ENCODE measurements around the gene MACROD2. TPM values are rescaled to one million over a fixed set of nuclear protein-coding genes. Genes with fewer than 3 reads are reported as not detected.

MACROD2 gene
- polyA plus RNA-seq, 6 donors from 2014 or later = 27.2 to 49.3 (median 36.4) TPM

- Mint-ChIP-seq H3K9me3 (peaks cover 0 to 11% (median 0%) of the 10 kb centered on the region in 7 donors), H3K27ac (no peak overlapping the region), H3K4me3 (no peak overlapping the region), H3K36me3 (peaks cover 0 to 3% of the 10 kb centered on the region in 2 donors), H3K4me1 (peaks cover 0 to 18% (median 5%) of the 10 kb centered on the region in 3 donors), H3K27me3 (peaks cover 5 to 15% (median 10%) of the 10 kb centered on the region in 3 donors)
- ATAC-seq (ENCODE audit: low read depth in 2 of 2) (no peak), DNase-seq (no peak)
Observed at GRCh38 chr20:15292405-15292804, 1297.1 kb downstream of the MACROD2 start.

- H3K4me1 Mint-ChIP-seq = peaks cover 3 to 12% (median 5%) of the 10 kb centered on the region in 3 donors
Observed at GRCh38 chr20:15296422-15296821, 1301.1 kb downstream of the MACROD2 start.

GRCh38 chr20:15297059-15297875 is 1302.0 kb downstream of the MACROD2 start:
- Mint-ChIP-seq H3K4me3 (no peak overlapping the region), H3K36me3 (peaks cover 0 to 3% of the 10 kb centered on the region in 2 donors), H3K9me3 (peaks cover 0 to 11% (median 0%) of the 10 kb centered on the region in 7 donors), H3K4me1 (peaks cover 0 to 5% (median 3%) of the 10 kb centered on the region in 3 donors), H3K27me3 (peaks cover 0 to 5% (median 0%) of the 10 kb centered on the region in 3 donors), H3K27ac (no peak overlapping the region)
- ATAC-seq (ENCODE audit: low read depth in 2 of 2) (no peak), DNase-seq (no peak)

More at GRCh38 chr20:15296422-15296821, 1301.1 kb downstream of the MACROD2 start:
- no peak overlapping the region for H3K4me3 Mint-ChIP-seq
- ATAC-seq (ENCODE audit: low read depth in 2 of 2) (no peak), DNase-seq (no peak)
- H3K27me3 Mint-ChIP-seq = peaks cover 0 to 5% (median 0%) of the 10 kb centered on the region in 3 donors
- H3K36me3 Mint-ChIP-seq = peaks cover 0 to 3% of the 10 kb centered on the region in 2 donors
- H3K9me3 Mint-ChIP-seq = peaks cover 0 to 11% (median 0%) of the 10 kb centered on the region in 7 donors
- H3K27ac Mint-ChIP-seq = no peak overlapping the region

- DNase-seq (no peak), ATAC-seq (ENCODE audit: low read depth in 2 of 2) (no peak)
- Mint-ChIP-seq H3K4me3 (peak overlapping the region in 1 of 8 donors; percentile 31), H3K4me1 (peaks cover 0 to 5% (median 3%) of the 10 kb centered on the region in 3 donors), H3K36me3 (peaks cover 0 to 6% of the 10 kb centered on the region in 2 donors), H3K9me3 (peaks cover 0 to 5% (median 0%) of the 10 kb centered on the region in 7 donors), H3K27ac (peak overlapping the region in 1 of 6 donors; percentile 23), H3K27me3 (peaks cover 0 to 12% (median 0%) of the 10 kb centered on the region in 3 donors)
Observed at GRCh38 chr20:15302075-15302474, 1306.8 kb downstream of the MACROD2 start.

GRCh38 chr20:15310361-15310760 is 1315.0 kb downstream of the MACROD2 start:
- DNase-seq (no peak), ATAC-seq (ENCODE audit: low read depth in 2 of 2) (no peak)
- peak overlapping the region in 1 of 8 donors; percentile 29 for H3K4me3 Mint-ChIP-seq
- peaks cover 0 to 5% of the 10 kb centered on the region in 2 donors for H3K36me3 Mint-ChIP-seq
- H3K27ac Mint-ChIP-seq = no peak overlapping the region
- H3K4me1 Mint-ChIP-seq = peaks cover 3 to 18% (median 13%) of the 10 kb centered on the region in 3 donors
- peaks cover 0 to 15% (median 5%) of the 10 kb centered on the region in 7 donors for H3K9me3 Mint-ChIP-seq
- no peaks in the 10 kb centered on the region for H3K27me3 Mint-ChIP-seq

- H3K4me3 Mint-ChIP-seq = peak overlapping the region in 2 of 8 donors; percentile 45 to 82
- H3K27ac Mint-ChIP-seq = peak overlapping the region; percentile 23 to 80 (median 53)
Observed at GRCh38 chr20:15316556-15316955, 1321.2 kb downstream of the MACROD2 start.

GRCh38 chr20:15317546-15318232 is 1322.4 kb downstream of the MACROD2 start:
- peak overlapping the region; percentile 67 to 82 (median 73) for H3K4me3 Mint-ChIP-seq
- DNase-seq (peak; percentile 55), ATAC-seq (ENCODE audit: low read depth in 2 of 2) (peak; percentile 72 to 75)
- H3K27me3 Mint-ChIP-seq = no peaks in the 10 kb centered on the region
- H3K27ac Mint-ChIP-seq = peak overlapping the region; percentile 62 to 90 (median 80)
- H3K36me3 Mint-ChIP-seq = peaks cover 0 to 9% of the 10 kb centered on the region in 2 donors
- H3K9me3 Mint-ChIP-seq = peaks cover 0 to 23% (median 11%) of the 10 kb centered on the region in 7 donors
- H3K4me1 Mint-ChIP-seq = peaks cover 11 to 72% (median 13%) of the 10 kb centered on the region in 3 donors

More at GRCh38 chr20:15316556-15316955, 1321.2 kb downstream of the MACROD2 start:
- no peak for ATAC-seq (ENCODE audit: low read depth in 2 of 2)
- DNase-seq = no peak
- Mint-ChIP-seq H3K36me3 (peaks cover 0 to 9% of the 10 kb centered on the region in 2 donors), H3K9me3 (peaks cover 0 to 23% (median 11%) of the 10 kb centered on the region in 7 donors), H3K4me1 (peaks cover 11 to 72% (median 13%) of the 10 kb centered on the region in 3 donors), H3K27me3 (no peaks in the 10 kb centered on the region)

GRCh38 chr20:15318682-15319081 is 1323.4 kb downstream of the MACROD2 start:
- Mint-ChIP-seq H3K4me1 (peaks cover 11 to 75% (median 13%) of the 10 kb centered on the region in 3 donors), H3K9me3 (peaks cover 0 to 23% (median 11%) of the 10 kb centered on the region in 7 donors), H3K27me3 (no peaks in the 10 kb centered on the region), H3K27ac (peak overlapping the region; percentile 41 to 90 (median 76)), H3K36me3 (peaks cover 0 to 9% of the 10 kb centered on the region in 2 donors), H3K4me3 (peak overlapping the region in 6 of 8 donors; percentile 36 to 82 (median 62))
- ATAC-seq (ENCODE audit: low read depth in 2 of 2) (no peak), DNase-seq (no peak)

- Mint-ChIP-seq H3K36me3 (peaks cover 0 to 9% of the 10 kb centered on the region in 2 donors), H3K9me3 (peaks cover 0 to 23% (median 11%) of the 10 kb centered on the region in 7 donors), H3K4me3 (peak overlapping the region in 3 of 8 donors; percentile 7 to 62 (median 22)), H3K4me1 (peaks cover 11 to 76% (median 13%) of the 10 kb centered on the region in 3 donors), H3K27ac (peak overlapping the region in 1 of 6 donors; percentile 85), H3K27me3 (no peaks in the 10 kb centered on the region)
- DNase-seq (no peak), ATAC-seq (ENCODE audit: low read depth in 2 of 2) (peak; percentile 42 to 53)
Observed at GRCh38 chr20:15319439-15319838, 1324.1 kb downstream of the MACROD2 start.

- Mint-ChIP-seq H3K36me3 (peaks cover 0 to 1% of the 10 kb centered on the region in 2 donors), H3K4me3 (peak overlapping the region in 2 of 8 donors; percentile 44 to 62), H3K27me3 (no peaks in the 10 kb centered on the region), H3K4me1 (peaks cover 7 to 61% (median 8%) of the 10 kb centered on the region in 3 donors), H3K27ac (peak overlapping the region in 2 of 6 donors; percentile 48 to 60), H3K9me3 (peaks cover 0 to 11% (median 1%) of the 10 kb centered on the region in 7 donors)
- ATAC-seq (ENCODE audit: low read depth in 2 of 2) = no peak
- DNase-seq = no peak
Observed at GRCh38 chr20:15320941-15321340, 1325.6 kb downstream of the MACROD2 start.

- peaks cover 3 to 9% (median 8%) of the 10 kb centered on the region in 3 donors for H3K27me3 Mint-ChIP-seq
- DNase-seq (no peak), ATAC-seq (ENCODE audit: low read depth in 2 of 2) (no peak)
- H3K4me3 Mint-ChIP-seq = no peak overlapping the region
- no peaks in the 10 kb centered on the region for H3K36me3 Mint-ChIP-seq
- H3K4me1 Mint-ChIP-seq = peaks cover 0 to 10% (median 0%) of the 10 kb centered on the region in 3 donors
- H3K27ac Mint-ChIP-seq = no peak overlapping the region
- peaks cover 0 to 4% (median 0%) of the 10 kb centered on the region in 7 donors for H3K9me3 Mint-ChIP-seq
Observed at GRCh38 chr20:15327123-15327522, 1331.8 kb downstream of the MACROD2 start.

GRCh38 chr20:15328084-15328483 is 1332.8 kb downstream of the MACROD2 start:
- Mint-ChIP-seq H3K4me1 (peaks cover 0 to 16% (median 6%) of the 10 kb centered on the region in 3 donors), H3K36me3 (no peaks in the 10 kb centered on the region), H3K27me3 (peaks cover 3 to 9% (median 8%) of the 10 kb centered on the region in 3 donors), H3K27ac (no peak overlapping the region), H3K9me3 (peaks cover 0 to 4% (median 0%) of the 10 kb centered on the region in 7 donors), H3K4me3 (no peak overlapping the region)
- ATAC-seq (ENCODE audit: low read depth in 2 of 2) (no peak), DNase-seq (no peak)

GRCh38 chr20:15332711-15333160 is 1337.4 kb downstream of the MACROD2 start:
- DNase-seq (no peak), ATAC-seq (ENCODE audit: low read depth in 2 of 2) (peak in 1 of 2 donors; percentile 47)
- no peaks in the 10 kb centered on the region for H3K36me3 Mint-ChIP-seq
- peak overlapping the region in 2 of 6 donors; percentile 13 to 80 for H3K27ac Mint-ChIP-seq
- peak overlapping the region in 5 of 8 donors; percentile 6 to 39 (median 21) for H3K4me3 Mint-ChIP-seq
- no peaks in the 10 kb centered on the region for H3K9me3 Mint-ChIP-seq
- peaks cover 0 to 21% (median 9%) of the 10 kb centered on the region in 3 donors for H3K4me1 Mint-ChIP-seq
- peaks cover 0 to 14% (median 0%) of the 10 kb centered on the region in 3 donors for H3K27me3 Mint-ChIP-seq
